OCI-LY3 (cell line): ENCODE results near the gene HNRNPH2.

Source experiments
- H2AFZ ChIP-seq: fragments of 200-600, 300-600 bp; shearing (Covaris generic); 2 replicates; pipeline ENCODE4 v1.6.0; 2014; ENCODE audit warnings: antibody characterized with exemption, low read depth, low read length
- H3K27ac ChIP-seq: fragments of 200-600, 300-600 bp; sonication (generic); 2 replicates; pipeline ENCODE4 v1.5.1; 2014; ENCODE audit warnings: mild to moderate bottlenecking, low read length, moderate library complexity, mixed read lengths
- H3K27me3 ChIP-seq: fragments of 200-600, 300-600 bp; sonication (generic); 2 replicates; pipeline ENCODE4 v1.6.1; 2014; ENCODE audit warnings: low read depth, low read length, mixed read lengths
- H3K36me3 ChIP-seq: fragments of 200-600, 300-600 bp; sonication (generic); replicated peaks from 2 replicates; pipeline ENCODE3; 2014; ENCODE audit warnings: low read depth, low read length, mixed read lengths
- H3K4me1 ChIP-seq: fragments of 300-600, 200-600 bp; sonication (generic); 2 replicates; pipeline ENCODE4 v1.6.1; 2014; ENCODE audit warnings: low read length, mixed read lengths
- H3K4me2 ChIP-seq: fragments of 200-600, 300-600 bp; sonication (generic); 2 replicates; pipeline ENCODE4 v1.6.1; 2014; ENCODE audit warnings: low read length, mixed read lengths
- H3K4me3 ChIP-seq: fragments of 300-600, 200-600 bp; sonication (generic); 2 replicates; pipeline ENCODE4 v1.5.1; 2014; ENCODE audit warnings: antibody characterized with exemption, mild to moderate bottlenecking, low read length, moderate library complexity
- H3K79me2 ChIP-seq: fragments of 300-600, 200-600 bp; shearing (Covaris generic); 2 replicates; pipeline ENCODE4 v1.6.1; 2014; ENCODE audit warnings: mild to moderate bottlenecking, low read length, mixed read lengths
- H3K9ac ChIP-seq: fragments of 300-600, 200-600 bp; shearing (Covaris generic); 2 replicates; pipeline ENCODE4 v1.6.0; 2014; ENCODE audit warnings: mild to moderate bottlenecking, low read length, moderate library complexity
- H3K9me3 ChIP-seq: fragments of 200-600, 300-600 bp; shearing (Covaris generic); 2 replicates; pipeline ENCODE4 v1.6.1; 2014; ENCODE audit warnings: low read length, mixed read lengths; ENCODE audit not compliant: insufficient read depth
- H4K20me1 ChIP-seq: fragments of 200-600, 300-600 bp; sonication (generic); 2 replicates; pipeline ENCODE4 v1.6.1; 2016; ENCODE audit warnings: low read length, mixed read lengths; ENCODE audit not compliant: insufficient read depth
- EZH2phosphoT487 ChIP-seq: fragments of 200-600 bp; shearing (Covaris generic); IDR thresholded peaks from 2 replicates; pipeline ENCODE4 v1.6.1; 2018; ENCODE audit warnings: antibody characterized with exemption, mixed run types, low read depth
- TF ChIP-seq, protein P1 (sequence below): fragments of 200-600, 300-600 bp; sonication (generic); IDR thresholded peaks from 2 replicates; pipeline ENCODE4 v1.5.1; 2014; ENCODE audit warnings: antibody characterized with exemption, low read length, low read depth

HNRNPH2 gene

DNA sequence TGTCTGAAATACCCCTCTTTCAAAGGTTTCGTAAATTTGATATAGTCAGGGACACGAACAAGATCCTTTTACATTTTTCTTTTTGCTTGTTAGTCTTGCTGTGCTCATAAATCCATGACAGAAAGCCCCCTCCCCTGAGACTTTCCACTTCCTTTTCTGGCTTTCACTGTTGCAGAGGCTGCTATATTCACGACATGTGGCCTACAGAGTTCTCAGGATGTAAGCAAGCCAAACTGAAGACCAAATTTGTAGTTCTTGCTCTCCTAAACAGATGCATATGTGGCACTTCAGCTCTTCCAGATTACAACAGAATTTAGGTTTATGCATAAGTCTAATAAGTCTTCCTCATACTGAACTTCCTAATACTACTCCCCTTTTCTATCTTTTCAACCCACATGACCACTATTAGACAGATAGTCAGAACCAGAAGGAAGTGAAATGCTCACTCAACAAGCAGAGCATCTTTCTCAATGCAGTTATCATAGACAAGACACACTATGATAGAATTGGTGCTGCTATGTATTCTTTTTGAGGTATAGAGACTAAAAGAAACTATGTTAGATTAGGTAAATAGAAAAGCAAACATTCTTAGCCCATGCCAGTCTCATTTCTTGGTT lies 37.0 kb upstream of the HNRNPH2 start:
- Histone ChIP-seq H3K4me2 (peak overlapping the region; percentile 71), H3K4me1 (peaks cover 23% of the 10 kb centered on the region), H3K79me2 (no peaks in the 10 kb centered on the region), H2AFZ (no peak overlapping the region), H3K9ac (peak overlapping the region; percentile 26), H3K36me3 (peaks cover 51% of the 10 kb centered on the region), H3K27me3 (no peaks in the 10 kb centered on the region), H3K4me3 (peak overlapping the region; percentile 23), H3K9me3 (no peaks in the 10 kb centered on the region), H3K27ac (peak overlapping the region; percentile 87), H4K20me1 (peaks cover 3% of the 10 kb centered on the region; the same call in 1 of the 2 replicates)
- TF ChIP-seq, protein P1, sequence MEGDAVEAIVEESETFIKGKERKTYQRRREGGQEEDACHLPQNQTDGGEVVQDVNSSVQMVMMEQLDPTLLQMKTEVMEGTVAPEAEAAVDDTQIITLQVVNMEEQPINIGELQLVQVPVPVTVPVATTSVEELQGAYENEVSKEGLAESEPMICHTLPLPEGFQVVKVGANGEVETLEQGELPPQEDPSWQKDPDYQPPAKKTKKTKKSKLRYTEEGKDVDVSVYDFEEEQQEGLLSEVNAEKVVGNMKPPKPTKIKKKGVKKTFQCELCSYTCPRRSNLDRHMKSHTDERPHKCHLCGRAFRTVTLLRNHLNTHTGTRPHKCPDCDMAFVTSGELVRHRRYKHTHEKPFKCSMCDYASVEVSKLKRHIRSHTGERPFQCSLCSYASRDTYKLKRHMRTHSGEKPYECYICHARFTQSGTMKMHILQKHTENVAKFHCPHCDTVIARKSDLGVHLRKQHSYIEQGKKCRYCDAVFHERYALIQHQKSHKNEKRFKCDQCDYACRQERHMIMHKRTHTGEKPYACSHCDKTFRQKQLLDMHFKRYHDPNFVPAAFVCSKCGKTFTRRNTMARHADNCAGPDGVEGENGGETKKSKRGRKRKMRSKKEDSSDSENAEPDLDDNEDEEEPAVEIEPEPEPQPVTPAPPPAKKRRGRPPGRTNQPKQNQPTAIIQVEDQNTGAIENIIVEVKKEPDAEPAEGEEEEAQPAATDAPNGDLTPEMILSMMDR, result no peak
- TF ChIP-seq EZH2phosphoT487, result no peak

DNA sequence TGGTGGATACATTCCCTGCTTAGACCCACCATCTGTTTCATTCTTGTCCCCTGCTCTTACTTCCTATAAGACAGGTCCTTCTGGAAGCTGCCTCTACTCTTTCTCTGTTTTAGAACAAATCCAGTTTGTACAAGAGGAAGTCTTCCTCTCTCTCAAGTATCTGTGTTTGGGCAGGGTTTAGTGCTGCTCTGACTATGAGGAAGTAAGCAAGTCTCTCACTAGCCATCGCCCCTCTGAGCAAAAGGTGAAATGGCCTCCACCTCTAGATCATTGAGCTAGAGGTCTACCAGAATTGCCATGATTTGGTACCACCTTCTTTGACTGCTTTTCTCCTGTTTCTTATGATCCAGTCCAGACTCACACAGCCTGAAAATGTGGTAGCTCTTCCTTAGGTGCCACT lies 30.5 kb upstream of the HNRNPH2 start:
- Histone ChIP-seq H2AFZ (no peak overlapping the region), H3K36me3 (peaks cover 31% of the 10 kb centered on the region), H3K4me2 (0 out of 2 replicates have a peak overlapping the region, but pooled peaks have one; percentile 7), H3K27me3 (no peaks in the 10 kb centered on the region), H3K4me1 (peaks cover 6% of the 10 kb centered on the region), H3K27ac (peak overlapping the region; percentile 36; the same call in 1 of the 2 replicates), H3K9me3 (no peaks in the 10 kb centered on the region), H3K4me3 (no peak overlapping the region), H3K9ac (no peak overlapping the region), H3K79me2 (peaks cover 49% of the 10 kb centered on the region), H4K20me1 (no peaks in the 10 kb centered on the region; the same call in none of the 2 replicates)
- TF ChIP-seq, protein P1, result no peak
- TF ChIP-seq EZH2phosphoT487, result no peak

DNA sequence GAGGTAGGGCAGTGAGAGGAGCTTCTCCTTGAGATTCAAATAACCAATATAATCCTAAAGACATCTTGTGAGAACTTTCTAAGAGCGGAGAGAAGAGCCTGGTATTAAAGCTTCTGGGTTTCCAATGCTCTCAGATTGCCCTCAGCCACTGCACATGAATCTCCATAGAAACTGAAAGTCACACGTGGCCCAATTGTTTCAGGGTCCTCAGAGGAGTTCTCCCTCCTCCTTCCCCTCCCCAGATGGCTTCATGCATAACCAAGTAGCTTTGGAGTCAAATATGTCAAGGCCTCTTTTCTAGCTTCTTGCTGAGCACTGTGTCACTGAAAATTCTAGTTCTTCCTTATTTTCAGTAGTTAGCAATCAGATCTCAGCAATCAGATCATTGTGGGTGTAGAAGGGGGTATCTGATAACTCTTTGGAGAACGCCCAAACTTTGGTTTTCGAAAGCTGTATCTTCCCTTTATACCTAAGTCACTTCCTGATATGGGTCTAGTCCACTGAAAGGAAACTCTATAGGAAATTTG lies 24.3 kb upstream of the HNRNPH2 start:
- TF ChIP-seq, protein P1, result no peak
- no peak for TF ChIP-seq EZH2phosphoT487
- H3K79me2 ChIP-seq, result peaks cover 71% of the 10 kb centered on the region
- peak overlapping the region; percentile 91 for H3K4me3 ChIP-seq
- peaks cover 27% of the 10 kb centered on the region for H3K4me1 ChIP-seq
- no peaks in the 10 kb centered on the region for H3K9me3 ChIP-seq
- peaks cover 10% of the 10 kb centered on the region for H3K36me3 ChIP-seq
- H3K27ac ChIP-seq, result peak overlapping the region; percentile 94
- peak overlapping the region; percentile 97 for H3K4me2 ChIP-seq
- H3K27me3 ChIP-seq, result no peaks in the 10 kb centered on the region
- peak overlapping the region; percentile 61 for H3K9ac ChIP-seq
- no peaks in the 10 kb centered on the region; the same call in 1 of the 2 replicates for H4K20me1 ChIP-seq
- no peak overlapping the region for H2AFZ ChIP-seq

DNA sequence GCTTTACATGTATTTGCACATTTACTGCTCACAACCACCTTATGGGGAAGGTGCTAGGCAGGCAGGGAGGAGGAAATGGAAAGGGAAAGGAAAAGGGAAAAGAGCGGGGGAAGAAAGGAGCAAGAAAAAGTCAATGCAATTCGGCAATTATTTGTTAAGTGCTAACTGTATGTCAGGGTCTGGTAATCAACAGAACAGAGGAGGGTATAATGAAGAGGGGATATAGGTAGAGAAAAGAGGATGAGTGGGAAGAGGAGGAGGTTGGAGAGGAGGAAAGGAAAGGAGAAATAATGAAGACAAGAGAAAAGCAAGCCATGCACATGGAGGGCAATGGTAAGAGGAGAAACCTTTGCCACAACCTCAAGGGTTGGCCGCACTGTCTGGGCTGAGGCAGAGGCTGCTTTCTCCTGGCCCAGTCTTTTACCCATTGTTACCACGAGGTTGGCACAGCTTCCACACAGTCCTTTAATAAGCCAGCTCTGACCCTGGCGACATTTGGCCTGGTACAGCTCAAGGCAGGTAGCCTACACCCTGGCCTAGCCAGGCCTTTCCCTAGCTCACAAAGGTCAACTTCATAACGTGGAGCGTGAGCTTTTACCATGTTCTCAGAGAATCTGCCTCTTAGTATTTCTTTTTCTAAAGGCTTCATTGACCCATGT lies 22.9 kb upstream of the HNRNPH2 start:
- H3K4me3 ChIP-seq, result peak overlapping the region; percentile 91
- peaks cover 59% of the 10 kb centered on the region for H3K79me2 ChIP-seq
- no peaks in the 10 kb centered on the region for H3K27me3 ChIP-seq
- H3K27ac ChIP-seq, result peak overlapping the region; percentile 94
- peak overlapping the region; percentile 97 for H3K4me2 ChIP-seq
- no peaks in the 10 kb centered on the region for H4K20me1 ChIP-seq
- H3K9ac ChIP-seq, result peak overlapping the region; percentile 95
- no peak for TF ChIP-seq EZH2phosphoT487
- TF ChIP-seq, protein P1, result no peak
- peaks cover 30% of the 10 kb centered on the region for H3K4me1 ChIP-seq
- no peaks in the 10 kb centered on the region for H3K9me3 ChIP-seq
- no peak overlapping the region for H2AFZ ChIP-seq
- H3K36me3 ChIP-seq, result peaks cover 6% of the 10 kb centered on the region
